NOMO-1 treated with DMSO at 0.1 percent for 48 hours (cell line): ENCODE data around the gene SLC23A2.
A peak's percentile ranks its signal among the peaks of the same experiment; 100 is the strongest.
"Not testable (repeated sequence)": the region's sequence is repeated elsewhere in the genome, so short reads cannot be mapped to it uniquely, and the experiment has no call there.

Source experiments
- DNase-seq: peaks from one replicate; lab custom pipeline; 2025; ENCODE audit not compliant: unreplicated experiment; lab: John Stamatoyannopoulos, UW

Gene SLC23A2

DNA sequence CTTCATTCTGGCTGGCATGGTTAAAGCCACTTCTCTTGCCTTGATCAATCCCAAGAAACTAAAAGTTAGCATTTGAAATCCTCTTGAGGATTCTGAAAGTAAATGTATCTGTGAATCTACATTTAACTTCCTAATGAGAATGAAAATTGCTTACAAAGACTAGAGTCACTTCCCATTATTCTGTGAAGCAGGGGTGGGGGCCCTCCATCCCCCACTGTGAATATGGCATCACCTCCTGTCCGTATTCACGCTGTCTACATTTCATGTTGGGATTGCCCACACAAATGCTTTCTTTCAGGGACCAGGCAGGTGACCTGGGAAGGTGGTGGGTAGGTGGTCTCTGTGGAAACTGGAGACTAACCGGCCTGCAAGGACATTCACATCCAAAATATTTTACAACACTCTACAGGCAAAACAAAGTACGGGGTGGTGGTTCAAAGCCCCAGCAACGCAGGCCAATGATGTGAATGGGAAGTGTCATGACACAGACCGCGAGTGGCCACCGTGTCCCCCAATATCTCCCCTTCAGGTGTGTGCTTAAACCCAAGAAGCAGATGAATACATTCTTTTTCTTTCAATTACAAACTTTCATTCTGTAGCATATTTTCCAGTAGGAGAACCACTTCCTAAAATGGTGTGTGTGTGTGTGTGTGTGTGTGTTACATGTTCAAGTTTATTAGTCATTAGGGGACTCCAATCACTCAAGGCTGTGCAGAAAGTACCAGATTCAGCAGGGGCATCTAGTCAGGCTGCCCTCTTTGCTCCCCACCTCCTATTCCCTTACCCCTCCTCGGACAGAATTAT, 147.4 kb downstream of the SLC23A2 start:
- DNase-seq = no peak

GRCh38 chr20:4853004-4853403, 148.3 kb downstream of the SLC23A2 start:
- DNase-seq = no peak

- no peak for DNase-seq
Measured at GRCh38 chr20:4850960-4851359, 150.3 kb downstream of the SLC23A2 start.

- not testable (repeated sequence) for DNase-seq
Measured at GRCh38 chr20:4848829-4849228, 152.5 kb downstream of the SLC23A2 start.

DNA sequence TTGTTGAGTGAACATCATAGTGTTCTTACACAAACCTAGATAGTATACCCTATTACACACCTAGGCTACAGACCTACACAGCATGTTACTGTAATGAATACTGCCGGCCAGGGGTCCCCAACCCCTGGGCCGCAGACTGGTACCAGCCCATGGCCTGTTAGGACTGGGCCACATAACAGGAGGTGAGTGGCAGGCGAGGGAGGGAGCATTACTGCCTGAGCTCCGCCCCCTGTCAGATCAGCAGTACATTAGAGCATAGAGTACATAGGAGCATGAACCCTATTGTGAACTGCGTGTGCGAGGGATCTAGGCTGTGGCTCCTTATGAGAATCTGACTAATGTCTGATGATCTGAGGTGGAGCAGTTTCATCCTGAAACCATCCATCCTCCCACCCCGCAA, 153.3 kb downstream of the SLC23A2 start:
- DNase-seq = no peak

- no peak for DNase-seq
Measured at GRCh38 chr20:4846821-4847220, 154.5 kb downstream of the SLC23A2 start.

- peak; percentile 75 for DNase-seq
Measured at GRCh38 chr20:4844751-4845465, 156.4 kb downstream of the SLC23A2 start.

DNA sequence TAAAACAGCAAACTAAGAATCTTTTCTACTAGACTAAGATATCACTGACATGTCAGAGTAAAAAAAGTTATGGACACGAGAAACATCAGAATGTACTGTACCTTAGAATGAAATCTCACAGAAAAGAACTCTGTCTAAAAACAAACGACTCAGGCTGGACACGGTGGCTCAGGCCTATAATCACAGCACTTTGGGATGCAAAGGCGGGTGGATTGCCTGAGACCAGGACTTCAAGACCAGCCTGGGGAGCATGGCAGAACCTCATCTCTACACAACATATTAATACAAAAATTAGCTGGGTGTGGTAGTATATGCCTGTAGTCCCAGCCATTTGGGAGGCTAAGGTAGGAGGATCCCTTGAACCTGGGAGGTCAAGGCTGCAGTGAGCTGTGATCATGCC, 157.0 kb downstream of the SLC23A2 start:
- no peak for DNase-seq

GRCh38 chr20:4840801-4841200, 160.5 kb downstream of the SLC23A2 start:
- no peak for DNase-seq

DNA sequence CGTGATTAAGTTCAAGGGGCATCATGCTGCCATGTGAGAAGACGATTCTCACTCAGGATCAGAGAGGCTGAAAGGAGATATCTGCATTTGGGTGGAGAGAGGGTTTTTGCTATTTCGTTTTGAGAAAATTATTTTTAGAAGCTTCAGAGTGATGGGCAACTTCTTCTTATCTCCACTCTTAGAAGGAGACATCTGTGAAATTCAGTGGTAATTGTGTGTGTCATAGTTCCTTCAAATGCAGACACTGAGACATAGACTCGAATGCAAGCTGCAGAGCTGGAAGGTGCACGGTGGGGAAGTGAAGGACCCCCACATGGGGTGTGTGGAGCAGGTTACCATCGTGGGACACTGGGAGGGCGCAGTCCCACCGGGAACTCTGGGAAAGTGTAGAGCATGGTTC, 162.8 kb downstream of the SLC23A2 start:
- DNase-seq = no peak

GRCh38 chr20:4837760-4838159, 163.6 kb downstream of the SLC23A2 start:
- DNase-seq = no peak

DNA sequence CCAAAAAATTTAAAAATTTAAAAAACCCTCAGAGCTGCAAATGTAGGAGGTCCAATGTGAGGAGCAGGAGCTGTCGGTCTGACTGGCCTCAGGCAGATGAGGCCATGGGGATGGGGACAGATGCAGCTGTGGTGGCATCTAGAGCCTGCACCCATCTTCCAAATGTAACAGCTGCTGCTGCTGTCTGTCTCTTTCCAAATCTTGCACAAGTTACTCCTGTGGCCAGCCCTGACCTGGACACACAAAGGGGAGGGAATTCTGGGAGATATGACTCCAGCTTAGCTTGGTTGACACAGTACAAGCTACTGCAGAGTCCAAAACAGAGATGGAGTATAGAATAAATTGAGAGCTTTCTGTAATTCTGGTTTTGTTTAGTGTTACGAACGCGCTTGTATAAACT, 164.4 kb downstream of the SLC23A2 start:
- no peak for DNase-seq

GRCh38 chr20:4836473-4836872, 164.8 kb downstream of the SLC23A2 start:
- DNase-seq = no peak

DNA sequence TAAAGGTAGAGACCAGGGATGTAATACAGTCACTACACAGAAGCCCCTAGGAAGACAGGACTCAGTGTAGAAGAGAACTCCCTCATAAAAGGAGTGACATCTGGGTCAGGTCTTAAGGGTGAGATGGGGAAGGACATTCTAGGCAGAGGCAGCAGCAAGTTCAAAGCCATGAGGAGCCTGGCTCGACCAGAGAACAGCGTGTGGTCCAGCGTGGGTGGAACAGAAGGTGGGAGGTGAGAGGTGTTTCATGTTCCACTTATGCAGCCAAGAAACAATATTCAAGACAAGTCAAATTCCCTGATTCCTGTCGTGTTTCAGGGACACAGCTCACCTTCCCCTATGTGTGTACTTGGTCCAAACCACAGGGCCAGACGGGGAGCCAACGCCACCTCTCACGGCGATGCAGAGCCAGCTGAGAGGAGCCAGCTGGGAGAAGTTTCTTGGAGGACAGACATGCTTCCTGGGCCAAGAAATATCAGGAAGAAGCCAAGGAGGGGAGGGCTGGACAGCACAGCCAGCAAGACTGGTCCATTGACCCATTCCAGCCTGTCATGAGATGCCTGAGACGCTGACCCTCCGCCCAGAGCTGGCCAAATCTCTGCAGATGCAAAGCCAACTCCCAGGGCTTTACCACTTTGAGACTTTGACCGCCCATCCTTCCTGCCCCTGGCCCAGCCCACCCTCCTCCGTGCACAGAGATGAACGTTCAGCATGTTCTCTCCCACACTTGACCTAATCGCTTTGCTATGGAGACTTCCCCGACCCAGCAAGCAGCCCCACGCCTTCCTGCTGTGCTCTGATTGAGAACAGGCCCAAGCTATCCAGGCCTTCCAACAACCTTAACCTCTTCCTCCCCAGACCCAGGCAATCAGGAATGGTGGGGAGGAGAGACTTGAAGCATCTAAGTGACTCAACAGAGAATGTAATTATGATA, 165.8 kb downstream of the SLC23A2 start:
- DNase-seq = no peak

DNA sequence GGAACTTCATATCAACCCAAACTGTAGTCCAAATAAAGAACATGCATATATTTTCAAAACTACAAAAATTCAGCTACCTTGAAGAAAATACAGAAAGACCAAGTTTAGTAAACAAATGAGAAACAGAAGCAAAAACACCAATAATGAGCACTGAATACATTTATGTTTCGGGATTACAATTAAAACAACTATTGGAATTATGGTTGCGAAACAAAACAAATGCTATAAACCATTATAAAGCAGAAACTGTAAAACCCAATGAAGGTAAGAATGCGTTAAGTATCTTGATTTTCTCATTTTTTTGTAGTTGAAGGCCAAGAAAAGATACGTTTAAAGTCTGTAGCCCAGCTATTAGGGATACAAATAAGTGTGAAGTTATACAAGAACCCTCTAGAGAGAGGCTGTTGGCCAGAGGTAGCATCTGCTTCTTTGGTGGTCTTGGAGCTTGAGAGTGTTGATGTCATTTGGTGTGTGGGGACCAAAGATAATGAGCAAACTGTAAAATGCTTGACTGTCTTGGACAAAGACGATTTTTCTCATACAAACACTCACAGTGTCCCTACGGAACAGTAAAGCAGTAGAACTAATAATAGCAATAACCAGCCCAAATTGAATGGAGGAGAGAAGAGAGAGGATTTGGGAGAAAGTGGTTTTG, 168.1 kb downstream of the SLC23A2 start:
- DNase-seq = no peak

GRCh38 chr20:4832469-4832868, 168.8 kb downstream of the SLC23A2 start:
- no peak for DNase-seq

- no peak for DNase-seq
Measured at GRCh38 chr20:4830696-4831095, 170.6 kb downstream of the SLC23A2 start.

- no peak for DNase-seq
Measured at GRCh38 chr20:4830259-4830658, 171.1 kb downstream of the SLC23A2 start.

DNA sequence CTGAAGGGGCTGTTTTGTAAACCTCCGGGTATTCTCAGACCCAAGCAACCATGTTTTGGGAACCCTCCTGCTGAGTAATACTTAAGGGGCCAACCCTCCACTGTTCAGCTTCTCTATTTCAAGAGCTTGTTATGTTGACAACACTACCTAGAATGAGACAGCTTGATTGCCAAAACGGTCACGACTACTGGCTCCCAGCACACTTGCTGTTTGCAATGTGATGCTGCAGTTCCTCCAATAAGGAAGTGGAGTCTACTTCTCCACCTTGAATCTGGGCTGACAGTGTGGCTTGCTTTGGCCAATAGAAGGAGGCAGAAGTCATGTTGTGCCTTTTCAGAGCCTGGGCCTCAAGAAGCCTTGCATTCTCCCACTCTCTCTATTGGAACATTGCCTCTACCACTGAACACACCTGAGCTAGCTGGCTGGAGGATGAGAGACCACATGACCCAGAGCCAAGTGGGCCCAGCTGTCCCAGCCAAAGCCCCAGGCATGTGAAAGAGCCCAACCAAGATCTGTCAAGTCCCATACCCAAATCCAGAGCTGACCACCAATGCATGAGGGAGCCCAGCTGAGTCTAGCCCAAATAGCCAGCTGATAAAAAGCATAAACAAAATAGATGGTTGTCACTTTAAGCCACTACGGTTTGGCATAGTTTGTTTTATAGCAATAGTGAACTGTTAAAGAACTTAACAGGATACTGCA, 171.6 kb downstream of the SLC23A2 start:
- DNase-seq = peak; percentile 97

- DNase-seq = peak; percentile 72
Measured at GRCh38 chr20:4828830-4829513, 172.3 kb downstream of the SLC23A2 start.
